ENCODE data around the gene KRTAP20-4. TPM values are rescaled to one million over a fixed set of nuclear protein-coding genes. Genes with fewer than 3 reads are reported as not detected.

KRTAP20-4 gene
- total and polyA plus RNA-seq, 2 experiments from 2014 or later, result not detected

- Histone ChIP-seq H3K4me1 (ENCODE audit: low read depth) (no peaks in the 10 kb centered on the region), H3K4me3 (no peak within 1 kb of the TSS), H3K27me3 (no peaks in the 10 kb centered on the region), H3K9me3 (ENCODE audit: low read depth) (no peaks in the 10 kb centered on the region), H3K36me3 (no peaks in the 10 kb centered on the region), H3K27ac (no peak within 1 kb of the TSS)
- no peak for TF ChIP-seq CTCF (IDR thresholded peaks at IDR 0.05; ENCODE audit: low read depth, low read length)
- no peak for DNase-seq (ENCODE audit: low read depth in 1 of 2, low spot score in 1 of 2)
Measured at GRCh38 chr21:30642564-30642963, 22.1 kb downstream of the KRTAP20-4 start, which contains the start of gene KRTAP20-3. TSS of gene KRTAP20-3 (plus strand) at chr21:30642864.

- Histone ChIP-seq H3K4me3 (no peak overlapping the region), H3K27me3 (no peaks in the 10 kb centered on the region)
Measured at GRCh38 chr21:30646904-30647414, 26.5 kb downstream of the KRTAP20-4 start.

GRCh38 chr21:30652891-30653290 is 32.5 kb downstream of the KRTAP20-4 start:
- DNase-seq (ENCODE audit: low read depth in 1 of 2, low spot score in 1 of 2), result no peak
- Histone ChIP-seq H3K27me3 (no peaks in the 10 kb centered on the region), H3K36me3 (no peaks in the 10 kb centered on the region), H3K4me1 (ENCODE audit: low read depth) (no peaks in the 10 kb centered on the region), H3K4me3 (no peak overlapping the region), H3K9me3 (ENCODE audit: low read depth) (no peaks in the 10 kb centered on the region), H3K27ac (no peak overlapping the region)
- TF ChIP-seq CTCF (IDR thresholded peaks at IDR 0.05; ENCODE audit: low read depth, low read length), result no peak

More at GRCh38 chr21:30646904-30647414, 26.5 kb downstream of the KRTAP20-4 start:
- Histone ChIP-seq H3K36me3 (no peaks in the 10 kb centered on the region), H3K9me3 (ENCODE audit: low read depth) (no peaks in the 10 kb centered on the region), H3K27ac (no peak overlapping the region), H3K4me1 (ENCODE audit: low read depth) (no peaks in the 10 kb centered on the region)
- TF ChIP-seq CTCF (IDR thresholded peaks at IDR 0.05; ENCODE audit: low read depth, low read length), result no peak
- no peak for DNase-seq (ENCODE audit: low read depth in 1 of 2, low spot score in 1 of 2)

GRCh38 chr21:30668776-30669175 is 48.3 kb downstream of the KRTAP20-4 start:
- no peak for DNase-seq (ENCODE audit: low read depth in 1 of 2, low spot score in 1 of 2)
- Histone ChIP-seq H3K36me3 (no peaks in the 10 kb centered on the region), H3K4me1 (ENCODE audit: low read depth) (no peaks in the 10 kb centered on the region), H3K27ac (no peak overlapping the region), H3K4me3 (no peak overlapping the region), H3K27me3 (no peaks in the 10 kb centered on the region), H3K9me3 (ENCODE audit: low read depth) (no peaks in the 10 kb centered on the region)
- TF ChIP-seq CTCF (IDR thresholded peaks at IDR 0.05; ENCODE audit: low read depth, low read length), result no peak

Other genes with a start within 250 kb of the KRTAP20-4 start
- gene KRTAP13-2, start 248.4 kb upstream of the KRTAP20-4 start, total RNA-seq, result not detected in 2 replicates
- not detected in 2 replicates for gene KRTAP13-2, start 248.4 kb upstream of the KRTAP20-4 start, polyA plus RNA-seq
- not detected in 2 replicates for gene KRTAP13-1, start 224.6 kb upstream of the KRTAP20-4 start, total RNA-seq
- not detected in 2 replicates for gene KRTAP13-1, start 224.6 kb upstream of the KRTAP20-4 start, polyA plus RNA-seq
- not detected in 2 replicates for gene KRTAP13-3, start 194.7 kb upstream of the KRTAP20-4 start, total RNA-seq
- not detected in 2 replicates for gene KRTAP13-3, start 194.7 kb upstream of the KRTAP20-4 start, polyA plus RNA-seq
- gene KRTAP13-4, start 190.4 kb upstream of the KRTAP20-4 start, total RNA-seq, result not detected in 2 replicates
- not detected in 2 replicates for gene KRTAP13-4, start 190.4 kb upstream of the KRTAP20-4 start, polyA plus RNA-seq
- not detected in 2 replicates for gene KRTAP15-1, start 180.4 kb upstream of the KRTAP20-4 start, total RNA-seq
- gene KRTAP15-1, start 180.4 kb upstream of the KRTAP20-4 start, polyA plus RNA-seq, result not detected in 2 replicates
- not detected in 2 replicates for gene KRTAP19-1, start 140.3 kb upstream of the KRTAP20-4 start, total RNA-seq
- gene KRTAP19-1, start 140.3 kb upstream of the KRTAP20-4 start, polyA plus RNA-seq, result not detected in 2 replicates
- not detected in 2 replicates for gene KRTAP19-2, start 133.2 kb upstream of the KRTAP20-4 start, total RNA-seq
- gene KRTAP19-2, start 133.2 kb upstream of the KRTAP20-4 start, polyA plus RNA-seq, result not detected in 2 replicates
- not detected in 2 replicates for gene KRTAP19-3, start 128.6 kb upstream of the KRTAP20-4 start, total RNA-seq
- not detected in 2 replicates for gene KRTAP19-3, start 128.6 kb upstream of the KRTAP20-4 start, polyA plus RNA-seq
- not detected in 2 replicates for gene KRTAP19-4, start 123.5 kb upstream of the KRTAP20-4 start, total RNA-seq
- not detected in 2 replicates for gene KRTAP19-4, start 123.5 kb upstream of the KRTAP20-4 start, polyA plus RNA-seq
- not detected in 2 replicates for gene KRTAP19-5, start 118.5 kb upstream of the KRTAP20-4 start, total RNA-seq
- gene KRTAP19-5, start 118.5 kb upstream of the KRTAP20-4 start, polyA plus RNA-seq, result not detected in 2 replicates
- not detected in 2 replicates for gene KRTAP19-6, start 78.8 kb upstream of the KRTAP20-4 start, total RNA-seq
- not detected in 2 replicates for gene KRTAP19-6, start 78.8 kb upstream of the KRTAP20-4 start, polyA plus RNA-seq
- gene KRTAP19-7, start 59.3 kb upstream of the KRTAP20-4 start, total RNA-seq, result not detected in 2 replicates
- gene KRTAP19-7, start 59.3 kb upstream of the KRTAP20-4 start, polyA plus RNA-seq, result not detected in 2 replicates
- gene KRTAP22-2, start 30.2 kb upstream of the KRTAP20-4 start, total RNA-seq, result not detected in 2 replicates
- not detected in 2 replicates for gene KRTAP22-2, start 30.2 kb upstream of the KRTAP20-4 start, polyA plus RNA-seq
- gene KRTAP6-3, start 28.2 kb upstream of the KRTAP20-4 start, total RNA-seq, result not detected in 2 replicates
- gene KRTAP6-3, start 28.2 kb upstream of the KRTAP20-4 start, polyA plus RNA-seq, result not detected in 2 replicates
- gene KRTAP6-2, start 21.7 kb upstream of the KRTAP20-4 start, total RNA-seq, result not detected in 2 replicates
- not detected in 2 replicates for gene KRTAP6-2, start 21.7 kb upstream of the KRTAP20-4 start, polyA plus RNA-seq
- gene KRTAP22-1, start 19.5 kb upstream of the KRTAP20-4 start, total RNA-seq, result not detected in 2 replicates
- not detected in 2 replicates for gene KRTAP22-1, start 19.5 kb upstream of the KRTAP20-4 start, polyA plus RNA-seq
- gene KRTAP6-1, start 6.7 kb upstream of the KRTAP20-4 start, total RNA-seq, result not detected in 2 replicates
- not detected in 2 replicates for gene KRTAP6-1, start 6.7 kb upstream of the KRTAP20-4 start, polyA plus RNA-seq
- not detected in 2 replicates for gene KRTAP20-1, start 4.2 kb upstream of the KRTAP20-4 start, total RNA-seq
- gene KRTAP20-1, start 4.2 kb upstream of the KRTAP20-4 start, polyA plus RNA-seq, result not detected in 2 replicates
- not detected in 2 replicates for gene KRTAP20-2, start 14.6 kb downstream of the KRTAP20-4 start, total RNA-seq
- not detected in 2 replicates for gene KRTAP20-2, start 14.6 kb downstream of the KRTAP20-4 start, polyA plus RNA-seq
- not detected in 2 replicates for gene KRTAP20-3, start 22.2 kb downstream of the KRTAP20-4 start, total RNA-seq
- not detected in 2 replicates for gene KRTAP20-3, start 22.2 kb downstream of the KRTAP20-4 start, polyA plus RNA-seq
- gene KRTAP21-3, start 98.2 kb downstream of the KRTAP20-4 start, total RNA-seq, result not detected in 2 replicates
- gene KRTAP21-3, start 98.2 kb downstream of the KRTAP20-4 start, polyA plus RNA-seq, result not detected in 2 replicates
- not detected in 2 replicates for gene KRTAP21-2, start 126.6 kb downstream of the KRTAP20-4 start, total RNA-seq
- not detected in 2 replicates for gene KRTAP21-2, start 126.6 kb downstream of the KRTAP20-4 start, polyA plus RNA-seq
- gene KRTAP21-1, start 134.8 kb downstream of the KRTAP20-4 start, total RNA-seq, result not detected in 2 replicates
- gene KRTAP21-1, start 134.8 kb downstream of the KRTAP20-4 start, polyA plus RNA-seq, result not detected in 2 replicates
- gene KRTAP8-1, start 192.6 kb downstream of the KRTAP20-4 start, total RNA-seq, result not detected in 2 replicates
- gene KRTAP8-1, start 192.6 kb downstream of the KRTAP20-4 start, polyA plus RNA-seq, result not detected in 2 replicates
- gene KRTAP7-1, start 209.1 kb downstream of the KRTAP20-4 start, total RNA-seq, result not detected in 2 replicates
- gene KRTAP7-1, start 209.1 kb downstream of the KRTAP20-4 start, polyA plus RNA-seq, result not detected in 2 replicates

Measured in cardiac muscle cell (in vitro differentiated cells and primary cell).